HG02943 (cell line): ENCODE results near the gene DCLK2.

Experiments
- ATAC-seq: cut with Tn5 transposase; IDR thresholded peaks from one replicate; pipeline ENCODE4 v1.9.1; 2021; ENCODE audit warnings: mild to moderate bottlenecking, low read depth, moderate library complexity; ENCODE audit not compliant: unreplicated experiment

The DCLK2 gene

GRCh38 chr4:150078041-150078578 is at the start of gene DCLK2:
TSS of gene DCLK2 (plus strand) at chr4:150078445. CDS start at chr4:150079028, 583 bp downstream.
- ATAC-seq = no peak

DNA sequence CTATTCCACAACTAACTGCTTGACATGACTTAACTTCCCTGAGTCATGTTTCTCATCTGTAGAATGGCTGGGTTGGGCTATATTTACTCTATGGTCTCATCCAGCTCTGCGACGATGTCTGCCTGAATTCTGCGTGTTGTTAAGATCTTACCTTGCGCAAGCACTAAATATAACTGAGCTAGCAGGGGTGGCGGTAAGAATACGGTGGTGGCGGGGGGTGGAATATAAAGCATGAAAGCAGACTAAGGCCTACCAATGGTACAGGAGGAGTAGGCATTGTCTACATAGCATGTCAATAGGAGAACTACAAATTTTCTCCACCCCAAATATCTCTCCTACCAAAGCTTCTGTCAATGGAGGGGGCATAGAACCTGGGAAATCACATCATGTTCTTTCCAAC is 45.7 kb upstream of the DCLK2 start:
- no peak for ATAC-seq

GRCh38 chr4:150033081-150033480 is 45.2 kb upstream of the DCLK2 start:
- no peak for ATAC-seq

GRCh38 chr4:150033901-150034300 is 44.3 kb upstream of the DCLK2 start:
- no peak for ATAC-seq

- ATAC-seq = no peak
Measured at GRCh38 chr4:150037251-150037856, 40.9 kb upstream of the DCLK2 start.

- ATAC-seq = no peak
Measured at GRCh38 chr4:150038335-150039076, 39.7 kb upstream of the DCLK2 start.

DNA sequence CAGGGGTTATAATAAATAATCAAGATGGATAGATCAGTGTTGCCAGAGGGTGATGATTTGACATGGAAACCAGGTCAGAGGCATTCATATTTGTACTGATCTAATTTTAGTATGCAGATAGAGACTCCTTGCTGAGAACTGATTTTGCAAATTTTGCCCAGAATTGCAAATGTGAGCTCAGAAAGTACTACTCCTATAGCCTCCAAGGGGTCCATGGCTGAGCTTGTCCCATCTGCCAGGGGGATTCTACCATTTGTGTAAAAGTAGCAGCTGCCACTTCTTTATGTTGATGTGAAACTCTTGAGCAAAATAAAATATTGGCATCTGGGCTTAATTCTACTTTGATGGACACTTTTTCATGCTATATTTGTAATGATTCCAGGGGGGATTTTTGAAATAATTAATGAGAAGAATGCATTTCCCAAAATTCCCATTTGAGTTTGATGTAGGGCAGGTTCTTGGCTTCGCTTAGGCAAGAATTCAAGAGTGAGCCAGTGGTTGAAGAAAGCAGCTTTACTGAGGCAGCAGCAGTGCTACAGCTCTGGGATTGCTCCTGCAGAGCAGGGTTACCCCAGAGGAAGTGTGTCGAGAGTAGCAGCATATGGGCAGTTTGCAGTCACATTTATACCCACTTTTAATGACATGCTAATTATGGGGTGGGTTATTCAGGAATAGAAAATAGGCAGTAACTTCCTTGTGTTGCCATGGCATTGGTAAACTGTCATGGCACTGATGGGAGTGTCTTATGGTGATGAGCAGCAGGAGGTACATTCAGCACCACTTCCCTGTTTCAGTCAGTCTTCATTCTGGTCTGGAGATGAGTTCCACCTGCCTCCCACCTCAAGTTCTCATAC is 38.7 kb upstream of the DCLK2 start:
- ATAC-seq = no peak

DNA sequence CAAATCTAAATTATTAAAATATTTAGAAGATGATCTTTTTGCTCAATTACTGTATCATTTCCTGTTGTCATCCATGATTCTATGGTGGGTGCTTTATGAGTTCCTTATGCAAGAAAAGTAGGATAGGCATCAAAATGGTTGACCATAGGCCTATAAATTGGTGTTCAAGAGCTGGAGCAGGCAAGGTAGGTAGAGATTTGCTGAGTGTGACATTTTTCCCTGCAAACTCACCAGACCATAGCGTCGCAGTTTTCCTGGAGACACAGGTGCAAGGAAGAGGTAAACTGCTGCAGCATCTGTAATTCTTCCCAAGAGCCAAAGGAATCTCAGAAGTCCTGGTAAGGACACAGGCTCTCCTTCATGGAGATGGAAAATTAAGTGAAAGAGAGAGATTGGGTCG is 33.7 kb upstream of the DCLK2 start:
- no peak for ATAC-seq

DNA sequence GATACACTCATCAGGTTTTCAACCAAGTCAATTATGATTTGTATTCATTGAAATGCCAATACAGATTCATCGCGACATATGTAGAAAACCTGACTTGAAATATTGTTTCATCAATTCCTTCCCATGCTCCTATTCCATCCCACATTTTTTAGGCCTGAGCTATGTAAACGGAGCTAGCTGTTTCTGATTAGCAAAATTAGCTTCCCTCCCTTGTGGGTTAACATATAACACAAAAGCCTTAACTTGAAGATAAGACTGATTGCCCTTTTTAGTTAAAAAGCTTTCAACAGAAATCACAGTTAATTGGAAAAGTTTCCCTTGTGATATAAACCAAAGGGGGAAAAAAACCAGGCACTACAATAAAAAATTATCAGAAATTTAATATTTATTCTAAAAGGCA is 32.8 kb upstream of the DCLK2 start:
- no peak for ATAC-seq

DNA sequence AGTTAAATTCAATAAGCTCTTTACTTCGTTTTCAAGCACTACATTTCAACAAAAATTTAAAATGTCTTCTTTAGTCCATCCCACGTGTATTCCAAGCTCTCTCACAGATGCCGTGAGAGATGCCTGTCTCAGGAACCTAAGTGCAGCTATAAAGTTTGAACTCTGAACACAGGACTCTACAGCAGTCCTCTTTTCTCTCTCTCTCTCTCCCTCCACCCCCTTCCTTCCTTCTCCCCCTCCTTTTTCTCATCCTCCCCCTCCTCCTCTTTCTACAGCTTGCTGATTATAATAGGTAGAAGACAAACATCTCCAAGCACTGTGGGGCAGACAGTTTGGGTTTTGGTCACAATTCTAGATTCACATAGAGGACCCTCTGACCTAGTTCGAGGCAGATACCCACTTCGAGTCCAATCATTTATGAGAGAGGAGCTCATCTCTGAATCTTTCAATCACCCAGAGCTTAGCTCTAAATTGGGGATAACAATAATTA is 31.5 kb upstream of the DCLK2 start:
- ATAC-seq = no peak

GRCh38 chr4:150047546-150047945 is 30.7 kb upstream of the DCLK2 start:
- no peak for ATAC-seq

DNA sequence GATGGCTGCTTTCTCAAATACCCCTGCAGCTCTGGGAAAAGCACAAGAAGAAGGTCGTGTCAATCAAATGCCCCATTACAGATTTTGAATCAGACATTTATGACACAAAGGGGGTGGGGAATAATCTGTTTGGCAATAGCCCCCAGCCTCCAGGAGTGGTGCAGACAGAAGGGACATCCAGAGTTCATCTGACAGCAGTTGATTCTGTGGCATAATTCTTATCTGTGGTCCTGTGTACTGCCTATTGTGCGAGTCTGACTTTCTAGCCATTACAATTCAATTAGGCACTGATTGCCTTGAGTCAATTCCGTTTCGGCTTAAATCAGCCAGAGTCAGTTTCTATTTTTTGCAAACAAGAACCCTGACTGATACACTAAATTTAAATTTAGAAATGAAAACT is 28.6 kb upstream of the DCLK2 start:
- ATAC-seq = no peak

GRCh38 chr4:150050566-150050965 is 27.7 kb upstream of the DCLK2 start:
- ATAC-seq = no peak

DNA sequence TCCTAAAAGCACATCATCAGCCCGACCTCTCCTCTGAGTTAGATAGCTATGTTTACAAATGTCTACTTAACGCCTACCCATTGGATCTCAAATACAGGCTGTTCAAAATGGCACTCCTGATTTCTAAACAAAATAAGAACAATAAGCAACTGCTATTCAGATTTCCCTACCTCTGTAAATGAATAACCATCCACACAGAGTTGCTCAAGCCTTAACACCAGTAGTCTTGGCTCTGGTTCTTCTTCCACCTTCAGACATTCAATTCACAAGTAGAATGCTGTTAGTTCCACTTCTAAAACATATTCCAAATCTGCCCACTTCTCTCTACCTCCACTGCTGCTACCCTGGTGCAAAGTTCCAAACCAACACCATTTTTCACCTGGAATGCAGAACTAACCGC is 27.1 kb upstream of the DCLK2 start:
- ATAC-seq = no peak

- no peak for ATAC-seq
Measured at GRCh38 chr4:150055467-150055866, 22.8 kb upstream of the DCLK2 start.

GRCh38 chr4:150056569-150056968 is 21.7 kb upstream of the DCLK2 start:
- ATAC-seq = no peak

DNA sequence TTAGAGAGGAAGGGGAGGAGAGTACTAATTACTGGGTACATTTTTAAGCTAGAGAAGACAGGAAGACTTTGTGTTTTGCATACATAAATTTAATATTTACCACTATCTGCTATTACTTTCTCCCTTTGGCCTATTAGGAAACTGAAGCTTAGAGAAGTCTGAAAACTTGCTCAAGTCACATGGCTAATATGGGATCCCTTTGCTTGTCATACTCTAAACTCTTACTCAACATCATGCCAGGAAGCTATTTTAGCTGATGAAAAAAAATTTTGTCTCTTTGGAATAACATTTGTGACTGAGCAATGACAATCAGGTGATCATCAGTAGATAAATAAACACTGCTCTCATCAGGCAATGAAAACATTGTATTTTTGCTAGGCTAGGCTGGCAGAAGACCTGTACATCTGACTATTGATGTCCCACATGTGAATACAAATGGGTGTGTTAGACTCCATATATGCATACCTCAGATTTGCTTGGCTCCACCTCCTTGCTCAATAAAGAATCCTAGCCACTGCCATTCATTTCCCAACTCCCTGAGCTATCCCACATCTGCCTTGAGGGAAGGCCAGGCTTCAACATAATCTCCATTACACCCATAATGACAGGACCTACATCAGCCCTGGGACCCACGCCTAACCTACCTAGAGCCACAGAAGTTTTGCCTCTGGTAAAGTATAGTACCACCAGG is 17.0 kb upstream of the DCLK2 start:
- no peak for ATAC-seq

DNA sequence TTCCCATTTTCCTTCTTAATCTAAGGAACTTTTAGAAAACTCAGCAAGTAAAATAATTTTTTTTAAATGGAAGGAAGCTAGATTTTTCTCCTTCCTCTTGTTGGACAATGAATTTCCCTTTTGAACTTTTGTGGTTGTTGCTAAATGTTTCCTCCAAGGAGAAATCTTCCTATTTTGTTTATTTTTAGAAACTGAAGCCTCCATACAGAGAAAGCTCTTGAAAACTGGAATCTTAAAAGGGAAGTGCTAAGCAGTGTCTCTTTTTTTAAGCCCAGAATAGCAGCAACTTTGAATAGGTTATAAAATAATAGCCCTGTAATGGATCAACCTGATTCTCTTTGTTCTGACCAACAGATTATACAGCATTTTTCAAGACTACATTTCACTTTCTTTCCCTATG is 15.1 kb upstream of the DCLK2 start:
- ATAC-seq = no peak

DNA sequence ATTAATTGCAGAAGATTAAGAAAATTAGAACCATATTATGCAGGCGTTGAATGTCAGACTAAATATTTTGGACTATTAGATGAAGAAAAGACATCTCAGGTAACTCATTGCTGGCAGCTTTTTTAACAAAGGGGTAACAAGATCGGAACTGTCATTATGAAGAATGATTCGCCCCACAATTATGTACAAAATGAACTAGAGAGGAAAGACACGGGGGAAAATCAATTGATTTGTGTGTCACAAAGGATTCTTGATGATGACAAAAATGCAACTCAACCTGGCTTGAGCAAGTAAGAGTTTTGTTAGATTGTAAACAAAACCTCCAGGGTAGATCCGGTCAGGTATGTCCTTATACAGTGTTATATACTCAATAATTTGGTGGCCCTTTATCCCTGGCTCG is 12.5 kb upstream of the DCLK2 start:
- ATAC-seq = no peak

DNA sequence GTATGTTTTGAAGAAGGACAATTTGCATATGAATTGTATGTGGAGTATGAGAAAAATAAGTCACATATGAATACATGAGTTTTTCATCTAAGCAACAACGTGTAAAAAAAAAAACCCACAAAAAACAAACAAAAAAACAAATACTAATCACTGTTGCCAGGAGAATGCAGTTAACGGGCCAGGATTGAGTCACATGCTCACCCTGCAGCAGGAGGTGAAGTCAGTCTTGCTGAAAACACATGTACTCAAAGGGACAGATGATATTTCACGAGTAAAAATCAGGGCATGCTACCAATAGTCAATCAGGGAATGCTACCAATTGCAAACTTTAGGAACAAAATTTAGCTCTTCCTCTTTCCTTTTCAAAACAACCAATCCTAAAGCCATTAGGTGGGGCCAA is 10.4 kb upstream of the DCLK2 start:
- ATAC-seq = no peak
